Measurements from ENCODE around the gene NPHP3.

NPHP3 gene

DNA sequence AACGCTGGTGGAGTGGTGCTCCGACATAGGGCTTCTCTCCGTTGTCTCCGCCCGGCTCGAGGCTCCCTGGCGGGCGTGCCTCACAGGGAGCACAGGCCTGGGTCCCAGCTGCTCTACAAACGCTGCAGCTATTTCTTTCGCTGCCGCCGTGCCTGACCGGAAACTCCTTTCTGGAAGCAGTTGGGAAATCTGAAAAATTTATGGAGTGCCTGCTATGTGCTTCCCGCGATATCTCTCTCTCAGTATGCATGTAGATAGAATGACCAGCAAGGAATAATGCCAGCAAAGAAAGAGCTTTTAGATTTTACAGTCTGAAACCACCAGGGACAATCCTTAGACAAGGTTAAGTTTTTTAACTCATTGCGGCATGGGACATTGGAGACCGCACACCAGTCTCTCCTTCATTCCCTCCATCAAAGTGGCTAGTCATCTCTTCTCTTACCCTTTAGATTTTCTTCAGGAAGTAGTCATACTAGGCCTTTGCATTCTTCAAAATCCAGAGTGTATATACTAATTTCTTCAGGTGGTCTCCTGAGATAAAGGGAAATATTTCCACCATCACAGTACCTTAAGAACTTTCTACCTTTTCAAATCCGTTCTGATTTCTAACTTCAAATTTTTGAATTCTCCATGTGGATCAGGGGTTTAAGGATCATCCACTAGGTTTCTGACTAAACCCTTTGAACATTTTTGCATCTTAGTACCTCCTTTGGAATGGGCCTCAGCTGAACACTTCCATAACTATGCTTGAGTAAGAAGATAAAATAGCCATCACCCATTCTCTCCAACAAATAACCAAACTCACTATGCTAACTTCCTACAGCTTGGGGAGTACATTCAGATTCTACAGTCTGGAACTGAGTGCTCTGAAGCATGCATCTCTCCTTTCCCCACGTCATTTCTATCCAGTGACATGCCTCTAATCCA, 1.1 kb upstream of the NPHP3 start:
- peaks cover 0 to 19% of the 10 kb centered on the region in 2 donors for H3K4me1 ChIP-seq (ENCODE audit: control insufficient read depth in 1 of 2, insufficient read depth in 2 of 2, low read length in 2 of 2)
- peaks cover 0 to 6% of the 10 kb centered on the region in 2 donors for H3K36me3 ChIP-seq (ENCODE audit: control insufficient read depth in 1 of 2, insufficient read depth in 2 of 2, low read length in 2 of 2)
- H3K27ac ChIP-seq (ENCODE audit: low read length), result peak overlapping the region; percentile 41
- H3K9me3 ChIP-seq (ENCODE audit: control insufficient read depth in 1 of 2, low read length in 2 of 2), result no peaks in the 10 kb centered on the region
- peak overlapping the region; percentile 70 to 78 for H3K4me3 ChIP-seq (ENCODE audit: low read depth in 1 of 2, low read length in 2 of 2)
- no peaks in the 10 kb centered on the region for H3K27me3 ChIP-seq (ENCODE audit: low read depth, low read length)

DNA sequence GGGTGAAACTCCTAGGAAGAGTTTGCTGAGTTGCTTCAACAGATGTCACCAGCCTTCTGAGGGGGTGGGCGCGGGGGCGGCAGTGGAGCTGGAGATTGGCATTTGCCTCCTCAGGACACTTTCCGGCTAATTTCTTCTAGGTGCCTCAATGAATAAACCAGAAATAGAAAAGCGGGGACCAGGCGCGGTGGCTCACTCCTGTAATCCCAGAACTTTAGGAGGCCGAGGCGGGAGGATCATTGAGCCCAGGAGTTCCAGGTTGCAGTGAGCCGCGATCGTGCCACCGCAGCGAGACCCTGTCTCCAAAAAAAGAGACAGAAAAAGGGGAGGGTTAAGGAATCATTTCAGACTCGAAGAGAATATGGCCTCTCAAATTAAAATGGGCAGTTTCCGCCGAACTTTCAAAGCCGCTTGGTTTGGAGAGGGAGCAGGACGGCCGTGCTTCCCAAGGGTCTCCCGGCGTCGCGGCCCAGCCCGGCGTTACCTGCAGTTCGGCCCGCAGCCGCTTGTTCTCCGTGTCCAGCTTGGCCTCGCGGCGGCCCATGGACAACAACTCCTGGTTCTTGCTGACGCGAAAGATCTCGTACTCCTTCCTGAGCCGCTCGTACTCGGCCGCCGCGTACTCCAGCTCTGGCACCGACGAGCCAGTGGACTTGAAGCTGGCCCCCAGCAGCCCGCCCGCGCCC, 587 bp downstream of the NPHP3 start:
- no peaks in the 10 kb centered on the region for H3K27me3 ChIP-seq (ENCODE audit: low read depth, low read length)
- peaks cover 1 to 15% of the 10 kb centered on the region in 2 donors for H3K36me3 ChIP-seq (ENCODE audit: control insufficient read depth in 1 of 2, insufficient read depth in 2 of 2, low read length in 2 of 2)
- peak overlapping the region; percentile 65 to 67 for H3K4me3 ChIP-seq (ENCODE audit: low read depth in 1 of 2, low read length in 2 of 2)
- no peaks in the 10 kb centered on the region for H3K9me3 ChIP-seq (ENCODE audit: control insufficient read depth in 1 of 2, low read length in 2 of 2)
- peaks cover 0 to 19% of the 10 kb centered on the region in 2 donors for H3K4me1 ChIP-seq (ENCODE audit: control insufficient read depth in 1 of 2, insufficient read depth in 2 of 2, low read length in 2 of 2)
- H3K27ac ChIP-seq (ENCODE audit: low read length), result peak overlapping the region; percentile 62

DNA sequence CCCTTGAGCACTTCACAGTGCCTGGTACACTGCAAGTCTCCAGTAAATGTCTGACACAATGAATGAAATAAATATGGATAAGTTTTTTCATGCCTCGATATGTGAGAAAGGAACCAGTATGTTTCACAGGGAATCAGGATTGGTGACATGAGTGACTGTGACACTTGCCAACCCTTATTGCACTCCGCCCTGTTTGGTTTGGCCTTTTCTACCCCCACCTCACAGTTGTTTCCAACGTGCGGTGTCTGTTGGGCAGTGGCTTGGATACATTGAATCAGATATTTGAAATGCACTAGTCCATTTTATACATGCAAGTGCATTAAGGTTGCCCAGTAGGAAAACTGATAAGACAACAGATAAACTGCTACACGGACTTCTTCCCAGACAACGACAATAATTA, 2.0 kb downstream of the NPHP3 start:
- H3K9me3 ChIP-seq (ENCODE audit: control insufficient read depth in 1 of 2, low read length in 2 of 2), result no peaks in the 10 kb centered on the region
- no peaks in the 10 kb centered on the region for H3K27me3 ChIP-seq (ENCODE audit: low read depth, low read length)
- peaks cover 5 to 25% of the 10 kb centered on the region in 2 donors for H3K36me3 ChIP-seq (ENCODE audit: control insufficient read depth in 1 of 2, insufficient read depth in 2 of 2, low read length in 2 of 2)
- H3K4me1 ChIP-seq (ENCODE audit: control insufficient read depth in 1 of 2, insufficient read depth in 2 of 2, low read length in 2 of 2), result peaks cover 0 to 19% of the 10 kb centered on the region in 2 donors
- H3K4me3 ChIP-seq (ENCODE audit: low read depth in 1 of 2, low read length in 2 of 2), result peak overlapping the region; percentile 23 to 65
- H3K27ac ChIP-seq (ENCODE audit: low read length), result no peak overlapping the region

DNA sequence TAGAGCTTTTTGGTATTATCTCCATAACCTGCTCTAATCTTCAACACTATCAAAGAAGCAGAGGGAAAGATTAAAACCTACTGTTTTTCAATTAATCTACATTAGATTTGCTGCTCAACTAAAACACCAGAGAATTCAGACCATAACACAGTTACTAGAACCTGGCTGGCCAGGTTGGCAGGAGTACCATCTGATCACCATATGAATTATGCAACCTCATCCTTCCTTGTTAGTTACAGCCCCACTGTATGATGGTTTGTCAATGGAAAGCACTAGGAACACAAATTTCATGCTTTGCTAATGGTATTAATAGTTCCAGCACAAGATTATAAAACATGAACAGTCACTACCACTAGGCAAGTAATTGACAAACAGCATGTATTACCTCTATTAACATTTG, 5.8 kb downstream of the NPHP3 start:
- Histone ChIP-seq H3K27ac (ENCODE audit: low read length) (no peak overlapping the region), H3K4me1 (ENCODE audit: control insufficient read depth in 1 of 2, insufficient read depth in 2 of 2, low read length in 2 of 2) (peaks cover 0 to 19% of the 10 kb centered on the region in 2 donors), H3K36me3 (ENCODE audit: control insufficient read depth in 1 of 2, insufficient read depth in 2 of 2, low read length in 2 of 2) (peaks cover 9 to 30% of the 10 kb centered on the region in 2 donors), H3K27me3 (ENCODE audit: low read depth, low read length) (no peaks in the 10 kb centered on the region), H3K4me3 (ENCODE audit: low read depth in 1 of 2, low read length in 2 of 2) (no peak overlapping the region), H3K9me3 (ENCODE audit: control insufficient read depth in 1 of 2, low read length in 2 of 2) (no peaks in the 10 kb centered on the region)

DNA sequence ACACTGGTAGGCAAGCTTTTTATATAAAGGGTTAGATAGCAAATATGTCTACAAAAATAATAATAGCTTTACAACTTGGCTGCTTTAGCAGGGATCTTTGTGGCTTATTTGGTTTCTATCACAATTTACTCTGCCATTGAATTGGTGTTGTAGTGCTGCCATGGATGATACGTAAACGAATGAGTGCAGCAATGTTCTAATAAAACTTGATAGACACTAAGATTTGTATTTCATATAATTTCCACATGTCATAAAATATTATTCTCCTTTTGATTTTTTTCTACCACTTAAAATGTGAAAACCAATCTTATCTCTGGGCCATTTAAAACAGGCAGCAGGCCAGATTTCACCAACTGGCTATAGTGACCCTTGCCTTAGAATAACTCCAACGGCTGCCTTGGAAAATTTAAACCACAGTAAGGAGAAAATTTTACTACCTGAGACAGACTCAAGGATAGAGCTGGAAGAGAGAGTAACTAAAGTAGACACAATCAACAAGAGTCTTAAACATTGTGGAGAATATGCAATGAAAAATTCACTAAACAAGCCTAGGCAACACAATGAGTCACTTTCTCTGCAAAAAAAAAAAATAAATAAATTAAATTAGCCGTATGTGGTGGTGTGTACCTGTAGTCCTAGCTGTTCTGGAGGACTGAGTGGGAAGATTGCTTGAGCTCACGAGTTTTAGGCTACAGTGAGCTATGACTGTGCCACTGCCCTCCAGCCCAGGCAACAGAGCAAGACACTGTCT, 8.1 kb downstream of the NPHP3 start:
- H3K4me1 ChIP-seq (ENCODE audit: control insufficient read depth in 1 of 2, insufficient read depth in 2 of 2, low read length in 2 of 2), result peaks cover 0 to 4% of the 10 kb centered on the region in 2 donors
- peaks cover 18 to 40% of the 10 kb centered on the region in 2 donors for H3K36me3 ChIP-seq (ENCODE audit: control insufficient read depth in 1 of 2, insufficient read depth in 2 of 2, low read length in 2 of 2)
- no peaks in the 10 kb centered on the region for H3K27me3 ChIP-seq (ENCODE audit: low read depth, low read length)
- no peaks in the 10 kb centered on the region for H3K9me3 ChIP-seq (ENCODE audit: control insufficient read depth in 1 of 2, low read length in 2 of 2)
- H3K4me3 ChIP-seq (ENCODE audit: low read depth in 1 of 2, low read length in 2 of 2), result no peak overlapping the region
- no peak overlapping the region for H3K27ac ChIP-seq (ENCODE audit: low read length)

DNA sequence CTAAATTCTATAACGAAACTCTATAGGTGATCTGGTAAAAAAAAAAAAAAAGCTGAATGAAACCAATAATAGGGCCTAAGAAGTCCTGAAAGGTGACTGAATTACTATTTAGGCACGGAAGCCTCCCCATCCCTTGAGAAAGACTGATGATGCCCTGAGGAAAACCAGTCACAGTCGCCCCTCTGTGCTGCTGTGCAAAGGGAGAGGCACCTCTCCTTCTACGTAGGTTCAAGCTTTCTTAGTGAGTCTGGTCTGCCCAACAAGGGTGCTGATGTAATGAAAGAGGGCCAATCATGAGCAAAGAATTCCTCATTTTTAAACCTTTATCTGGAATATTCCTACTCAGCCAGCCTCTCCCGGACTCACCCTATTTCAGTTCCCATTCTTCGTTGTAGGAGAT, 11.9 kb downstream of the NPHP3 start:
- no peaks in the 10 kb centered on the region for H3K27me3 ChIP-seq (ENCODE audit: low read depth, low read length)
- no peaks in the 10 kb centered on the region for H3K4me1 ChIP-seq (ENCODE audit: control insufficient read depth in 1 of 2, insufficient read depth in 2 of 2, low read length in 2 of 2)
- peaks cover 28 to 32% of the 10 kb centered on the region in 2 donors for H3K36me3 ChIP-seq (ENCODE audit: control insufficient read depth in 1 of 2, insufficient read depth in 2 of 2, low read length in 2 of 2)
- no peak overlapping the region for H3K4me3 ChIP-seq (ENCODE audit: low read depth in 1 of 2, low read length in 2 of 2)
- H3K9me3 ChIP-seq (ENCODE audit: control insufficient read depth in 1 of 2, low read length in 2 of 2), result no peaks in the 10 kb centered on the region
- no peak overlapping the region for H3K27ac ChIP-seq (ENCODE audit: low read length)

DNA sequence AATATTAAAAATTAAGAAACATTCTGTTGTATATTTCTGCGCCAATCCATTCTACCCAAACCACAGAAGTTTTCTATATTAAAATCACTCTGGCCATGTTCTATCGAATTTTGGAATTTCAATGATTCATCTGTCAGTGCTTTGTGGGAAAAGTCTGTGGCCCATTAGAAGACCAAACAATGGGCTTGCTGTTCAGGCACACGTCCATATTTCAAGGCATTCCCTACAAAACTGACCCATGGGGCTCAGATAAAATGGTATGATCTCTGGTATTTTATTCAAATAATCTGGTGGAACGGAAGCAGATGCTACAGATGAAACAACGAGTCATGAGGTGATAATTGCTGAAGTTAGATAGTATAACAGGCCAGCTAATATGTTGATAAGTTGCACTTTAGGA, 12.4 kb downstream of the NPHP3 start:
- Histone ChIP-seq H3K9me3 (ENCODE audit: control insufficient read depth in 1 of 2, low read length in 2 of 2) (no peaks in the 10 kb centered on the region), H3K36me3 (ENCODE audit: control insufficient read depth in 1 of 2, insufficient read depth in 2 of 2, low read length in 2 of 2) (peaks cover 28 to 34% of the 10 kb centered on the region in 2 donors), H3K4me1 (ENCODE audit: control insufficient read depth in 1 of 2, insufficient read depth in 2 of 2, low read length in 2 of 2) (no peaks in the 10 kb centered on the region), H3K27ac (ENCODE audit: low read length) (no peak overlapping the region), H3K27me3 (ENCODE audit: low read depth, low read length) (no peaks in the 10 kb centered on the region), H3K4me3 (ENCODE audit: low read depth in 1 of 2, low read length in 2 of 2) (no peak overlapping the region)

DNA sequence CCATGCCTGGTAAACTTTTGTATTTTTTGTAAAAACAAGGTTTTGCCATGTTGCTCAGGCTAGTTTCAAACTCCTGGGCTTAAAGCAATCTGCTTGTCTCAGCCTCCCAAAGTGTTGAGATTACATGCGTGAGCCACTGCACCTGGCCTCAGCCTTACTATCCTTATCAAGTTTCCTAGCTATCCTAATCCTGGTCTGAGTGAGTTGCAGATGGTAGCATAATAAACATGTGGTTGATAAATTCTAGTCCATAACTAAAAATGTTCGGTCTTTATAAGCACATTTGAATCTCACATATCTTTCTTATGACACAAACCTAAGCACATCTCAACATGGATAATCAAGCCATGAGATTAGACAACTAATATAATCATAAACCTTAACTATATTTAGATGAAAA, 18.5 kb downstream of the NPHP3 start:
- H3K4me1 ChIP-seq (ENCODE audit: control insufficient read depth in 1 of 2, insufficient read depth in 2 of 2, low read length in 2 of 2), result no peaks in the 10 kb centered on the region
- H3K36me3 ChIP-seq (ENCODE audit: control insufficient read depth in 1 of 2, insufficient read depth in 2 of 2, low read length in 2 of 2), result peaks cover 47 to 67% of the 10 kb centered on the region in 2 donors
- H3K9me3 ChIP-seq (ENCODE audit: control insufficient read depth in 1 of 2, low read length in 2 of 2), result no peaks in the 10 kb centered on the region
- H3K27ac ChIP-seq (ENCODE audit: low read length), result no peak overlapping the region
- H3K4me3 ChIP-seq (ENCODE audit: low read depth in 1 of 2, low read length in 2 of 2), result no peak overlapping the region
- no peaks in the 10 kb centered on the region for H3K27me3 ChIP-seq (ENCODE audit: low read depth, low read length)

DNA sequence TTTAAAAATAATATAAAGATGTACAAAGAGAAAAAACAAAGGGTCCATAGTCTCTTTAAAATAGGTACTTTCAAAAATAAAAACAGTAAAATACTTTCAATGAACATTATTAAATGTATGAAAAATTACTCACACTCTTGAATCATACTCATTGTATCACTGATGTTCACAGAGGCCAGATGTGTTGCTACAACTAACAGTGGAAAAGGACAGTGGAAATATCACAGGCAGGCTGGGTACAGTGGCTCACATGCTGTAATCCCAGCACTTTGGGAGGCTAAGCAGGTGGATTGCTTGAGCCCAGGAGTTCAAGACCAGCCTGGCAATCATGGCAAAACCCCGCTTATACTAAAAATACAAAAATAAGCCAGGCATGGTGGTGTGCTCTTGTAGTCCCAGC, 26.8 kb downstream of the NPHP3 start:
- H3K9me3 ChIP-seq (ENCODE audit: control insufficient read depth in 1 of 2, low read length in 2 of 2), result no peaks in the 10 kb centered on the region
- peaks cover 47 to 71% of the 10 kb centered on the region in 2 donors for H3K36me3 ChIP-seq (ENCODE audit: control insufficient read depth in 1 of 2, insufficient read depth in 2 of 2, low read length in 2 of 2)

DNA sequence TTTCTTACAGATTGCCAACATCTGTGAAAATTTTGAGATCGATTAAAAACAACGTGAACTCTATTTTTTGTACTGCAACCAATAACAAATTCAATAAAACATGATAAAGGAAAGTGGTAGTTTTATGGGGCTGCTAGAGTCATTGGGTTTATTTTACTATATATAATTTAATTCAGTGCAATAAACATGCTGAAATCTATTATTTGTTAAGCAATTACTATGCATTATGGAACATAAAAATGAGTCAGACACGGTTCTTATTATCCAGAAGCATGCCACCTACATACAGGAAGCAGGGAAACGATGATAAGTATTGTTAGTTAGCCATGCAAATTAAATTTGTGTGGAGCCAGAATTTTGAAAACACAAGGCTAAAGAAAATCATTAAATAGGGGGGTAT, 27.2 kb downstream of the NPHP3 start:
- no peaks in the 10 kb centered on the region for H3K9me3 ChIP-seq (ENCODE audit: control insufficient read depth in 1 of 2, low read length in 2 of 2)
- H3K27me3 ChIP-seq (ENCODE audit: low read depth, low read length), result no peaks in the 10 kb centered on the region
- no peak overlapping the region for H3K4me3 ChIP-seq (ENCODE audit: low read depth in 1 of 2, low read length in 2 of 2)
- H3K27ac ChIP-seq (ENCODE audit: low read length), result no peak overlapping the region
- H3K4me1 ChIP-seq (ENCODE audit: control insufficient read depth in 1 of 2, insufficient read depth in 2 of 2, low read length in 2 of 2), result no peaks in the 10 kb centered on the region
- peaks cover 45 to 71% of the 10 kb centered on the region in 2 donors for H3K36me3 ChIP-seq (ENCODE audit: control insufficient read depth in 1 of 2, insufficient read depth in 2 of 2, low read length in 2 of 2)

More for the DNA sequence above, 26.8 kb downstream of the NPHP3 start:
- H3K4me3 ChIP-seq (ENCODE audit: low read depth in 1 of 2, low read length in 2 of 2), result no peak overlapping the region
- H3K27ac ChIP-seq (ENCODE audit: low read length), result no peak overlapping the region
- no peaks in the 10 kb centered on the region for H3K4me1 ChIP-seq (ENCODE audit: control insufficient read depth in 1 of 2, insufficient read depth in 2 of 2, low read length in 2 of 2)
- H3K27me3 ChIP-seq (ENCODE audit: low read depth, low read length), result no peaks in the 10 kb centered on the region

DNA sequence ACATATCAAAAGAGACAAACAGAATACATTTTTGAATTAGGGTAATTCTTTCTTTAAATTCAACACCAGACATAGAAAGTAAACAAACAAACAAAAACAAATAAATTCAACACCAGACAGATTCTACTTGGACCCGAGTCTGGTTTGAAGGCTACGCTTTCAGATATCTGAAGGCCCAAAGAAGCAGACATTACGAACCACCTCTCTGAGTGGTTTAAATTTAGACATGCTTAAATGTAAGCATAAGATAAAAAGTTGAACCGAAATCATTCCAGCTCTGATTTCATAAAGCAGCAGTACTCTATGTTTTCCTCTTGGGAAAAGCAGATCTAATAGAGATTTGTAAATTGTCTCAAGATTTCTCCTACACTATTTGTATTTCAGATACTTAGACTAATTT, 32.2 kb downstream of the NPHP3 start:
- H3K9me3 ChIP-seq (ENCODE audit: control insufficient read depth in 1 of 2, low read length in 2 of 2), result no peaks in the 10 kb centered on the region
- H3K27me3 ChIP-seq (ENCODE audit: low read depth, low read length), result no peaks in the 10 kb centered on the region
- no peak overlapping the region for H3K4me3 ChIP-seq (ENCODE audit: low read depth in 1 of 2, low read length in 2 of 2)
- no peak overlapping the region for H3K27ac ChIP-seq (ENCODE audit: low read length)
- no peaks in the 10 kb centered on the region for H3K4me1 ChIP-seq (ENCODE audit: control insufficient read depth in 1 of 2, insufficient read depth in 2 of 2, low read length in 2 of 2)
- peaks cover 58 to 63% of the 10 kb centered on the region in 2 donors for H3K36me3 ChIP-seq (ENCODE audit: control insufficient read depth in 1 of 2, insufficient read depth in 2 of 2, low read length in 2 of 2)
